ENCODE data around the gene DNM2. TPM values are rescaled to one million over a fixed set of nuclear protein-coding genes. Genes with fewer than 3 reads are reported as not detected.

DNM2 gene
- total RNA-seq, 1 donor from 2014 or later: 102 TPM

DNA sequence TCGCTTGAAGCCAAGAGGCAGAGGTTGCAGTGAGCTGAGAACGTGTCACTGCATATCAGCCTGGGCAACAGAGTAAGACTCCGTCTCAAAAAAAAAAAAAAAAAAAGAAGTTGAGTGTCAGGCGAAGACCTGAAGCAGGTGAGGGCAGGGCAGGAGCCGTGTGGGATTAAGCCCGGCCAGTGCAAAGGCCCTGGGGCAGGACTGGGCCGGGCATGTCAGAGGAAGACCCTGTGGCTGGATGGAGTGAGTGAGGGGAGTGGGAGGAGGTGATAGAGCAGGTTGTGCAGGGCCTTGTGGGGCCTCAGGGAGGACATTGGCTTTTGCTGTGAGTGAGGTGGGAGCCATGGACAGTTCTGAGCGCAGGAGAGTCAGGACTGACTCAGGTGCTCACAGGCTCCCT, 70.3 kb downstream of the DNM2 start:
- TF ChIP-seq, protein P1, sequence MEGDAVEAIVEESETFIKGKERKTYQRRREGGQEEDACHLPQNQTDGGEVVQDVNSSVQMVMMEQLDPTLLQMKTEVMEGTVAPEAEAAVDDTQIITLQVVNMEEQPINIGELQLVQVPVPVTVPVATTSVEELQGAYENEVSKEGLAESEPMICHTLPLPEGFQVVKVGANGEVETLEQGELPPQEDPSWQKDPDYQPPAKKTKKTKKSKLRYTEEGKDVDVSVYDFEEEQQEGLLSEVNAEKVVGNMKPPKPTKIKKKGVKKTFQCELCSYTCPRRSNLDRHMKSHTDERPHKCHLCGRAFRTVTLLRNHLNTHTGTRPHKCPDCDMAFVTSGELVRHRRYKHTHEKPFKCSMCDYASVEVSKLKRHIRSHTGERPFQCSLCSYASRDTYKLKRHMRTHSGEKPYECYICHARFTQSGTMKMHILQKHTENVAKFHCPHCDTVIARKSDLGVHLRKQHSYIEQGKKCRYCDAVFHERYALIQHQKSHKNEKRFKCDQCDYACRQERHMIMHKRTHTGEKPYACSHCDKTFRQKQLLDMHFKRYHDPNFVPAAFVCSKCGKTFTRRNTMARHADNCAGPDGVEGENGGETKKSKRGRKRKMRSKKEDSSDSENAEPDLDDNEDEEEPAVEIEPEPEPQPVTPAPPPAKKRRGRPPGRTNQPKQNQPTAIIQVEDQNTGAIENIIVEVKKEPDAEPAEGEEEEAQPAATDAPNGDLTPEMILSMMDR (IDR thresholded peaks at IDR 0.05; ENCODE audit: insufficient read depth, low read length, poor library complexity, severe bottlenecking): no peak
- Histone ChIP-seq H3K27me3 (ENCODE audit: control insufficient read depth, insufficient read depth, low read length) (no peaks in the 10 kb centered on the region), H3K4me3 (ENCODE audit: low read depth, low read length) (no peak overlapping the region), H3K36me3 (ENCODE audit: control insufficient read depth, insufficient read depth, low read length) (peaks cover 5% of the 10 kb centered on the region)
- no peak for DNase-seq (ENCODE audit: low read depth)

GRCh38 chr19:10789866-10790265, 72.0 kb downstream of the DNM2 start:
- Histone ChIP-seq H3K36me3 (ENCODE audit: control insufficient read depth, insufficient read depth, low read length) (peaks cover 3% of the 10 kb centered on the region), H3K4me3 (ENCODE audit: low read depth, low read length) (no peak overlapping the region), H3K27me3 (ENCODE audit: control insufficient read depth, insufficient read depth, low read length) (no peaks in the 10 kb centered on the region)
- DNase-seq (ENCODE audit: low read depth): no peak
- TF ChIP-seq, protein P1 (IDR thresholded peaks at IDR 0.05; ENCODE audit: insufficient read depth, low read length, poor library complexity, severe bottlenecking): no peak

GRCh38 chr19:10796653-10797052, 78.8 kb downstream of the DNM2 start:
- TF ChIP-seq, protein P1 (IDR thresholded peaks at IDR 0.05; ENCODE audit: insufficient read depth, low read length, poor library complexity, severe bottlenecking): no peak
- Histone ChIP-seq H3K27me3 (ENCODE audit: control insufficient read depth, insufficient read depth, low read length) (no peaks in the 10 kb centered on the region), H3K4me3 (ENCODE audit: low read depth, low read length) (no peak overlapping the region), H3K36me3 (ENCODE audit: control insufficient read depth, insufficient read depth, low read length) (peaks cover 1% of the 10 kb centered on the region)
- DNase-seq (ENCODE audit: low read depth): no peak

DNA sequence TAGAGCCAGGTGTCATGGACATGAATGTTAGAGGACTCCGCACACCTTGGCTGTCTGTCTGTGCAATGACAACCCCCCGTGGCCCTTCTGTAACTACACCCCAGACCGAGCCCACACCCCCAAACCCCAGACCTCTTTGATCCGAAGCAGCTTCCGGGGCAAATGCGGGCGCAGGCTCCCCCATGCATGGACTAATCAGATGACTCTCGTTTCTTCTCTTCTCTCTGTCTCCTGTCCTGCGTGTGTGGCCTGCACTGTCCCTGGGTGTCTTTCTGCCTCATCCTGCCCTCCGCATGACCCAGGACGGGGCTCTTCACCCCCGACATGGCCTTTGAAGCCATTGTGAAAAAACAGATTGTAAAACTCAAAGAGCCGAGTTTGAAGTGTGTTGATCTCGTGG, 79.2 kb downstream of the DNM2 start:
- H3K36me3 ChIP-seq (ENCODE audit: control insufficient read depth, insufficient read depth, low read length): peaks cover 1% of the 10 kb centered on the region

DNA sequence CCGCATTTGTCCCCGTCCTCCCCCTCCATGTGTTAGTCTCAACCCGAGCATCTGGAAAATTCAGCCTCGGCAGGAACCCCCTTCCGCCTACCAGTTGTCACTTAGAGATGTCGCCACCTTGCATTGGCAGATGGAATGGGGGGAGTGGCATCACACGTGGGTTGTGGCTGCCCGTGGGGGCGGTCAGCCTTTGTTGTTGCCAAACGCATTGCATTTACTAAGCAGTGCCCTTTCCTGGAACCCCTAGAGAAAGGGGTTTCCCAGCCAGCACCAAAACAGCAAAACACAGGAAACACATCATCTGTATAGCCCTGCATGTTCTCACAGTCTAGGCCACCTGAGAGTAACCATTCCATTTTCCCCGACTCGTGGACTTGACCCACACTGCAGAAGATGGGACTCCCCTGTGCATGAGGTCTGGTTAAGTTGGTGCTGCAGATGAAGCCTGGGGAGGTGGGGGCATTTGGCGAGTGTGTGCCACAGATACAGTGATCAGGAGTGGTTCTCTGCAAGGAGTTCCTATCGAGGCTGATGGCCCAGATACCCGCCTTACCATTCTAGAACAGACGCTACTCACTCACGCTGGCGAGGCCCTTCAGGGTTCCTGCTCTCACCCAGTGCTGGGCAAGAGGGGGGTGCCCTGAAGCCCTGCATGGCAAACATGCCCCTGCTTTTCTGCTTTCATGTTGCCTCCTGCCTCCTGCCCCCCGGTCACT, 79.8 kb downstream of the DNM2 start:
- Histone ChIP-seq H3K36me3 (ENCODE audit: control insufficient read depth, insufficient read depth, low read length) (peaks cover 3% of the 10 kb centered on the region), H3K4me3 (ENCODE audit: low read depth, low read length) (no peak overlapping the region), H3K27me3 (ENCODE audit: control insufficient read depth, insufficient read depth, low read length) (no peaks in the 10 kb centered on the region)
- TF ChIP-seq, protein P1 (IDR thresholded peaks at IDR 0.05; ENCODE audit: insufficient read depth, low read length, poor library complexity, severe bottlenecking): no peak
- no peak for DNase-seq (ENCODE audit: low read depth)

More for the DNA sequence above, 79.2 kb downstream of the DNM2 start:
- H3K4me3 ChIP-seq (ENCODE audit: low read depth, low read length): no peak overlapping the region
- TF ChIP-seq, protein P1 (IDR thresholded peaks at IDR 0.05; ENCODE audit: insufficient read depth, low read length, poor library complexity, severe bottlenecking): no peak
- DNase-seq (ENCODE audit: low read depth): no peak
- no peaks in the 10 kb centered on the region for H3K27me3 ChIP-seq (ENCODE audit: control insufficient read depth, insufficient read depth, low read length)

GRCh38 chr19:10800488-10800887, 82.6 kb downstream of the DNM2 start:
- peaks cover 4% of the 10 kb centered on the region for H3K36me3 ChIP-seq (ENCODE audit: control insufficient read depth, insufficient read depth, low read length)

More at GRCh38 chr19:10800488-10800887, 82.6 kb downstream of the DNM2 start:
- TF ChIP-seq, protein P1 (IDR thresholded peaks at IDR 0.05; ENCODE audit: insufficient read depth, low read length, poor library complexity, severe bottlenecking): no peak
- H3K27me3 ChIP-seq (ENCODE audit: control insufficient read depth, insufficient read depth, low read length): no peaks in the 10 kb centered on the region
- H3K4me3 ChIP-seq (ENCODE audit: low read depth, low read length): no peak overlapping the region
- no peak for DNase-seq (ENCODE audit: low read depth)

All from kidney epithelial cell (primary cell).